ENCODE results near the gene EPS8.
"Not testable (repeated sequence)": the region's sequence is repeated elsewhere in the genome, so short reads cannot be mapped to it uniquely, and the experiment has no call there.

The EPS8 gene

DNA sequence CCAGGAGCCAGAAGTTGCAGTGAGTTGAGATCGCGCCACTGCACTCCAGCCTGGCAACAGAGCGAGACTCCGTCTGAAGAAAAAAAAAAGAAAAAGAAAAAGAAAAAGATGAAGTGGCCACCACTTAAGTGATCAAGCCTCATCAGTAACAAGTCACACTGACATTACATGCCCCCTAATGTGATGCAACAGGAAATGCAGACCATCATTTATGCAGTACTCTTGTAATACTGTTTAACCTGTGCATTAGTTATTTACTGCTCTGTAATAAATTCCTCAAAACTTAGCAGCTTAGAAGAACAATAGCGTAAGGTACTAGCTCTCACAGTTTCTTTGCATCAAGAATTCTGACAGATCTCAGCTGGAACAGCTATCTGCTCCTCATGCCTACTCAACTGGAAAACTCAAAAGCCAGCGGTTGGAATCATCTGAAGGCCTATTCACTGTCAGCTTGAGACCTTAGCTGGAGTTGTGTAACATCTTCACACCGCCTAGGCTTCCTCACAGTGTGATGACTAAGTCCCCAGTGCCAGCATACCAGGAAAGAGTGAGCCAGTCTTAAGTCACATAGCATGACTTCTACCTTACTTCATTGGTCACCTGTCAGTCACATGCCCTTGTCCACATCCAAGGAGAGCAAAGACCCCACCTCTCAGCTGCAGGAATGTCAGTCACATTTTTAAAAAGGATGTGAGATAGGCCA lies 31.5 kb downstream of the EPS8 start:
- DNase-seq (ENCODE audit: low read depth in 2 of 3, low spot score in 1 of 3), result no peak

DNA sequence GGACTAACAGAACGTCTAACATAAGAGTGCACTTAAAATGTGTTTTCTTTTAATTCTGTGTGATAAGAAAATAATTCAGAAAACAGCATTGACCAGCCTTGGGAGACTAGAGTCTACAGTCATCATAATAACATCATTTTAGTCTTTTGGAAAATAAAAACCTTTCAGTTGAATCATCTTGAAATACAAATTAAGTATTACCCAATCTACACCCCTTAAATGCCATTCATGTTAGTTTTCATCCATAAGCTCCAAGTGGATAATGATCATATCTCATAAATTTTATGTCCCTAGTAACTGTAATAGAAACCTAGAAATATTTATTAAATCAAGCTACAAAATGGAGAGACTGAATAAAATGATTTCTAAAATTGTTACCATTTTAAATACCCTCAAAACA lies 32.4 kb downstream of the EPS8 start:
- no peak for DNase-seq (ENCODE audit: low read depth in 2 of 3, low spot score in 1 of 3)

DNA sequence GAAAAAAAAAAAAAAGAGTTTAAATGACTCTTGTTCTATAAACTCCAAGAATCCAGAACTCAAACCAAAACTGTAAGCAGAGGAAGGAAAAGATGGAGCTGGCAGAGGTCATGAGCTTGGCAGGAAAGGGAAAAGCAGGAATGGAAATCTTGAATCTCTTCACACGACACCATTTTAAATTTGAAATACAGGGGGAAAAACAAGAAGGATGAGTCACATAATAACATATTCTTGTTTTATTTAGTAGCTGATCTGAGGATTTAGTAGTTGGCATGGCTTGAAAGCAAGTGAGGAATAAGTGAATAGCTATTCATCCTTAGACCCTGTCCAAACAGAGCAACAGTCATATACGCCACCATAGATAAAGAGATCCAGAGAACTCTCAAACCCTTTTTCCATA lies 35.0 kb downstream of the EPS8 start:
- no peak for DNase-seq (ENCODE audit: low read depth in 2 of 3, low spot score in 1 of 3)

DNA sequence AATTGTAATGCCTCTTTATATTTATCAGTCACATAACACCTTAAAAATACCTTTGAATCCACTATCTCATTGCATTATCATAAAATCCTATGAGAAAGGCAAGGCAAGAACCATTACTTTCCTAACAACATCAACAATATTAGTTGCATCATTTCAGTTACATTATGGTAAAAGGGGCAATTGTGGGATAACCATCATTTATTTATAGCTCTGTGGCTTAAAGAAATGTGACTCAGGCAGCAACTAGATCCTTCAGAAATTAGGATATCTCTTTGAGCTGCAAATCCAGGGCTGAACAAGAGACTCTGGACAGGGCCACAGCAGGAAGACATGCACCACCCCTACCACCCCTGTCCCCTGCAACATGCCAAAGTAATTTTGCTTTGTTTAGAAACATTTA lies 36.4 kb downstream of the EPS8 start:
- DNase-seq (ENCODE audit: low read depth in 2 of 3, low spot score in 1 of 3), result no peak

DNA sequence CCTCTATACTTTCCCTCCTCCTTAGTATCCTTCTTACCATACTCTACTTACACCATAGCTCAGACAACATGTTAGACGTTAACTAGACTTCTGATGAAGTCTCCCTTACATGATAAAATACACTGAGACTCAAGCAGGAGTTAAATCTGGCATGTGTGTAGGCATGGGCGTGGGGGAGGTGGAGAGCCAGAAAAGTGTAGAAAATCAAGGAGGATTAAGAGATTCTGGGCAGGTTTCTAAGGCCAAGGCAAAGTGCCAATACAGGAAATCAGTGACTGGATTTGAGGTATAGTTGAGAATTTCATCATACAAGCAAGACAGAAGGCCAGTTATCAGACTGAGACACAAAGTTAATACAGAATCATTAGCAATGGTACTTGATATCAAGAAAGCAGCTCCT lies 37.4 kb downstream of the EPS8 start:
- DNase-seq (ENCODE audit: low read depth in 2 of 3, low spot score in 1 of 3), result no peak

DNA sequence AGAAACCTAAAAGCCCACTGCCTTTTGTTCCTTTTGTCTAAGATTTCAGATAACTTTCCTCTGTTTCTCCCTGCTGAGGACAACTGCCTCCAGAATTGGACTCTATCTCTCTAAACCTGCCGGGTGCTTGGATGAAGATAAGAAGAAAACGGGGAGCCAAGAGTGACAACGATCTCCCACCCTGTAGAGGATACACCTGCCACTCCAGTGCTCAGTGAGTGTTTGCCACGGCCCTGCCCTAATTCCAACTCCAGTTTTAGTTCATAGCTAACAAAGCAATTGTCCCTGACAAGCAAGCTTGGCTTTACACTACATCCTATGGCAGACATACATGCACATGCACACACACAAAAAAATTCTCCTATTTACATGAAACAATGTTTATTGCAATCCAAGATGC lies 39.3 kb downstream of the EPS8 start:
- no peak for DNase-seq (ENCODE audit: low read depth in 2 of 3, low spot score in 1 of 3)

DNA sequence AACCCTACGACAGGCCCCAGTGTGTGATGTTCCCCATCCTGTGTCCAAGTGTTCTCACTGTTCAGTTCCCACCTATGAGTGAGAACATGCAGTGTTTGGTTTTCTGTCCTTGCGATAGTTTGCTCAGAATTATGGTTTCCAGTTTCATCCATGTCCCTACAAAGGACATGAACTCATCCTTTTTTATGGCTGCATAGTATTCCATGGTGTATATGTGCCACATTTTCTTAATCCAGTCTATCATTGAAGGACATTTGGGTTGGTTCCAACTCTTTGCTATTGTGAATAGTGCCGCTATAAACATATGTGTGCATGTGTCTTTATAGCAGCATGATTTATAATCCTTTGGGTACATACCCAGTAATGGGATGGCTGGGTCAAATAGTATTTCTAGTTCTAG lies 47.3 kb downstream of the EPS8 start:
- not testable (repeated sequence) for DNase-seq (ENCODE audit: low read depth in 2 of 3, low spot score in 1 of 3)

DNA sequence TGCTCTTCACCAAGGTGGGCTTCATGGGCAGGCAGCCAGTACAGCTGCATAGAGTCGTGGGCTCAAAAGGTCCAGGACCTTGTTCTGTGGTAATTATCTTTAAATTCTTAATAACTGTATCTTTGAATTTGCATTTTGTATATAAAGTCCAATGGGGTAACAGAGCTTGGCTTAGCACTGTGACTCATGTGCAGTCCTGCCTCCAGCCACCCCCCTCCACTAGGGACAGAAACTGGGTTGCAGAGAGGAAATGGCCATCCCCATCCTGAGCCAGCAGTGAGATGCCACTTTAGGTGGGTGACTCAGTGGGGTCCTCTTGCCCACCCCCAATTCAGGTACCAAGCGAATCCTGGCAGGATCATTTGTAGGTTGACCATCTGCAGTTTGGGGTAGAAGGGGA lies 48.1 kb downstream of the EPS8 start:
- no peak for DNase-seq (ENCODE audit: low read depth in 2 of 3, low spot score in 1 of 3)

DNA sequence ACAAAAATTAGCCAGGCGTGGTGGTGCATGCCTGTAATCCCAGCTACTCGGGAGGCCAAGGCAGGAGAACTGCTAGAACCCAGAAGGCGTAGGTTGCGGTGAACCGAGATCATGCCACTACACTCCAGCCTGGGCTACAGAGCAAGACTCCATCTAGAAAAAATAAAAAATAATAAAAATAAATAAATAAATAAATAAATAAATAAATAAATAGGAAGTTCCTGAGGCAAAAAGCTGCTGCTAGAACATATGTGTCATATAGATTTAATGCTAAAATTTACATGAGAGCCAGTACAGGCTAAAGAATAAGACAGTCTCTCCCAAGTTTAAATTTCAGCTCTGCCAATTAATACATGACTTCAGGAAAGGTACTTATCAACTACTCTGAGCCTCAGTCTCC lies 48.8 kb downstream of the EPS8 start:
- not testable (repeated sequence) for DNase-seq (ENCODE audit: low read depth in 2 of 3, low spot score in 1 of 3)

DNA sequence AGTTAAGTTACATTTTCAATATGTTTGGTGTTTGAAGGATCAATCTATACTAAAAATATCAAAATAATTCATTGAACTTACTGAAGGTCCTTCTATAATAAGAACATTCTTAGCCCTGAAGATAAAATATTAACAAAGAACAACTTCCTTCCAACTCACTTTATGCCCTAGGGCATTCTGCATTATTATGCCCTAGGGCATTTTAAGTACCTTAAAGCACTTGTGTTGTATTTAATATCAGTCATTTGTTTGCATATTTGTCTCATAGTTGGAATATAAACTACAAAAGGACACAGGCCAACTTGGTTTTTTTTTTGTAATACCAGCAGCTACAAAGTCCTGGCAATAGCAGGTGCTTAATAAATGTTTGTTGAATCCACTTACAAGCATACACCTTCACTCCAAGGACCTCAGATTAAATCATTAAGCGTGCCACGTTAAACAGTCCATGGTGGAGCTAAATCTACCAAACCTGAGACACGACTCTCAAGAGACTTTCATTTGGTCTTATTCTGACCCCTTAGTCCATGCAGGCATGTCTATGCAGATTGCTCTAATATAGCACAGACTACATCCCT lies 50.7 kb downstream of the EPS8 start:
- no peak for DNase-seq (ENCODE audit: low read depth in 2 of 3, low spot score in 1 of 3)

DNA sequence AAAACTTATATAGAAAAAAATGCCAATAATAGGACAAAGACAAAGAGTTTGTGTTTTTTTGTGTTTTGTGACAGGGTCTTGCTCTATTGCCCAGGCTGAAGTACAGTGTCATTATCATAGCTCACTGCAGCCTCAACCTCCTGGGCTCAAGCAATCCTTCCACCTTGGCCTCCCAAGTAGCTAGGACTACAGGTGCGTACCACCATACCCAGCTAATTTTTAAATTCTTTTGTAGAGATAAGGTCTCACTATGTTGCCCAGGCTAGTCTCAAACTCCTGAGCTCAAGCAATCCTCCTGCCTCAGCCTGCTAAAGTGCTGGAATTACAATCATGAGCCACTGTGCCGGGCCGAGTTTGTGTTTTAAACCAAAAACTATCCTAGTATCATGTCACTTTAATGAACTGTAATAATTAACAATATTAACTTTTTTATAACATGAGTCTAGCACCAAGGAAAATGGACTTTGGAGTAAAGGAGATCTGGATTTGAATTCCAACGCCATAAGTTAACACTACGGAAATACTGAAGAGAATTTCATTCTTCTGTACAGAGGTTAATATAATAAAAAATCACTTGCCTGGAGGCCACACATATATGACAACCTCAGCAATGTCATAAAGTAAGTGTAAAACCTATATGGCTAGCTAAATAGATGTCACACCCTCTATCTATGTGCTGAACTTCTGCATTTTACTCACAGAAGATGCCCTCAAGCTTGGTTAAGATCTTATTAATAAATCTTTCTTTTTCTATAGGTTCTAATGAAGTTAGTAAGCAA lies 53.2 kb downstream of the EPS8 start:
- no peak for DNase-seq (ENCODE audit: low read depth in 2 of 3, low spot score in 1 of 3)

DNA sequence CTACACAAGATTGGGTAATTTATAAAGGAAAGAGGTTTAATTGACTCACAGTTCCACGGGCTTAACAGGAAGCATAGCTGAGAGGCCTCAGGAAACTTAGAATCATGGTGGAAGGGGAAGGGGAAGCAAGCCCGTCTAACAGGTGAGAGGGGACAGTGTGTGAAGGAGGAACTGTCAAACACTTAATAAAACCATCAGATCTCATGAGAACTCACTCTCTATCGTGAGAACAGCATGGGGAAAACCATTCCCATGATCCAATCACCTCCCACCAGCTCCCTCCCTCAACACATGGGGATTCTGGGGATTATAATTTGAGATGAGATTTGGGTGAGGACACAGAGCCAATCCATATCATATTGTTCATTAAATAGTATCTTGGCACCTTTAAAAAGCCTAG lies 56.1 kb downstream of the EPS8 start:
- DNase-seq (ENCODE audit: low read depth in 2 of 3, low spot score in 1 of 3), result no peak

DNA sequence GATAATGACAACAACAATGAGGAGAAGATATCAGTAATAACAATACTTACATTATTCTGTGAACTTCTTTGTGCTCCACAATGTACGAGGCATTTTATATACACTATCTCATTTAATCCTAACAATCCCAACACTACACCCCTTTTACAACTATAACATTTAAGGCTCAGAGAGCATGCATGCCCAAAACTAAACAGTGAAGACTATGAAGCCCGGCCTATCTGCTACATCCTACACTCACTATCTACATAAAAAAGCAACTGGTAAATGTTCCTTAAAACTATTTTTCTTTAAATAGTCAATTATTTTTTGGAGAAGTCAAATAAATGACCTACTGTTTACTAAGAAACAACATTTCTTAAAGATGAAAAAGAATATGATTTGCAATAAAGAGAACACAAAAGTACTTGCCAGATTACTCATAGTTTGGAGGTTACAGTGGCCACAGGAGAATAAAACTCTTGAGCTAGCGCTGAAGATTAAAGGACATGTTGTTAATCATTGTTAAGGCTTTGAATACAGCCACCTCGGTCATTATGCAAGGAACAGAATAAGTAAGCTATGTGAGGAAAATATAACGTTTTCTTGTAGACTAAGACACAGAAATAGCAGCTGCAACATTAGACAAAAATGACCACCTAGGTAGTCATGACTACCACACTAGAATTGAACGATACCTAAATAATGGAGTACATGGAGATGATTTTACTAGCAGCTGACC lies 56.7 kb downstream of the EPS8 start:
- no peak for DNase-seq (ENCODE audit: low read depth in 2 of 3, low spot score in 1 of 3)

DNA sequence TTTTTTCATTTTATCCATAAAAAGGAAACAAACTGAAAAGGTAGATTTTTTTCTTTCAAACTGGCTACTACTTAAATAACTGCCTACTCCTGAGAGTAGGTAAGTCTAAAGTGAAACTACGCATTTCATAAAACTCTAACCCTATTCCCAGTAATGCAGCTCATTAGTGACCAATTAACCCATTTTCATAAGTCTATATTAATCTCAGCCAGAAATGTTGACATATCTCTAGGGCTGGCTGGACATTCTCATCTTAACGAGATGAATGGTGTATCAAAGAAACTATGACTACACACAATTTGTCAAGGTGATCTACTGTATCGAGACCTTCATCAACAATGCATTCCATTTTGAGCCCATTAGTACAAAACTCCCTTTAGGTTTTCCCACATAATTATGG lies 57.2 kb downstream of the EPS8 start:
- no peak for DNase-seq (ENCODE audit: low read depth in 2 of 3, low spot score in 1 of 3)

DNA sequence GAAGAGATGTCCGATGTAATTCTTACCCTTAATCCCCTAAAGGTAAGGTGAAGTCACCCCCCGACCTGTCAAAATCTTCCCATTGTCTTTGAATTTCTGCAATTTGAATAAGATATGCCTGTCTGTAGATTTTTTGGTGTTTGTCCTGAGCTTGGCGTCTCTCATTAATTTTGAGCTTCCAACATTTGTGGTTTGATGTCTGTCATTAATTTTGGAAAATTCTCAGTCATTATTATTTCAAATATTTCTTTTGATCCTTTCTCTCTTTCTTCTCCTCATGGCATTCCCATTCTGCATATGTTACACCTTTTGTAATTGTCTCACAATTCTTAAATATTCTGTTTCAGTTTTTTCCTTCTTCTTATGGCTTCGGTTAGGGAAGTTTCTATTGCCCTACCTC lies 60.1 kb downstream of the EPS8 start:
- DNase-seq (ENCODE audit: low read depth in 2 of 3, low spot score in 1 of 3), result no peak

DNA sequence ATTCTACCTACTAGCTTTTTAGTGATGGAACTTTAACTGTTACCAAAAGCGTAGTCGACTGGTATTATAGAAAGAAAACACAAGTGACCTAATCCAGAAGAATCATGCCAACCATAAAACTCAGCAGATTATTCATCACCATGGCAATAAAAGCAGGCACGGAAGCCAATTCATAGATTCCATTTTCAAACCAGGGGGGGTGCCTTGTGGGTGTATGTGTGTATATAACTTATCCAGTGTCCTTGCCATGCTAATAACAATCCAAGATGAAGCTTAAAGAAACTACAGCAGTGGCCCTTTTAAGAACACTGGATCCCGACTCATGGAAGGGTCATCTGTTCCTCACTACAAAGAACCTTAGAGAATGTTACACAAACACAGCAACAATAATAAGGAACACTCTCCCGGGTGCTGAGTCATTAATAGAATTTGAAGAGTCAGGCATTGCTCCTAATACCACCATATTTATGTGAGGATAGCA lies 61.0 kb downstream of the EPS8 start:
- no peak for DNase-seq (ENCODE audit: low read depth in 2 of 3, low spot score in 1 of 3)

DNA sequence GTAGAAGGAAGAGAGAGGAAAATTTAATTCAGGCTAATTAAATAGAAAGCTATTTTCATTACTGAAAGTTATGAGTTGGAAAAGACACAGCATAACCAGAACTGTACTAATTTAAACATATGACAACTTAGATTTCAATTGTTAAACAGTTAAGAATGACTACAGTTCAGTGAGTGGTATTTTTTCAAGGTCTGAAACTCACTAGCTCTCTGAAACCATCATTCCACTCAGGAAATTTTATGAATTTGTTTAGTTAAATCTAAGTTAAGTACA lies 62.4 kb downstream of the EPS8 start:
- DNase-seq (ENCODE audit: low read depth in 2 of 3, low spot score in 1 of 3), result no peak

DNA sequence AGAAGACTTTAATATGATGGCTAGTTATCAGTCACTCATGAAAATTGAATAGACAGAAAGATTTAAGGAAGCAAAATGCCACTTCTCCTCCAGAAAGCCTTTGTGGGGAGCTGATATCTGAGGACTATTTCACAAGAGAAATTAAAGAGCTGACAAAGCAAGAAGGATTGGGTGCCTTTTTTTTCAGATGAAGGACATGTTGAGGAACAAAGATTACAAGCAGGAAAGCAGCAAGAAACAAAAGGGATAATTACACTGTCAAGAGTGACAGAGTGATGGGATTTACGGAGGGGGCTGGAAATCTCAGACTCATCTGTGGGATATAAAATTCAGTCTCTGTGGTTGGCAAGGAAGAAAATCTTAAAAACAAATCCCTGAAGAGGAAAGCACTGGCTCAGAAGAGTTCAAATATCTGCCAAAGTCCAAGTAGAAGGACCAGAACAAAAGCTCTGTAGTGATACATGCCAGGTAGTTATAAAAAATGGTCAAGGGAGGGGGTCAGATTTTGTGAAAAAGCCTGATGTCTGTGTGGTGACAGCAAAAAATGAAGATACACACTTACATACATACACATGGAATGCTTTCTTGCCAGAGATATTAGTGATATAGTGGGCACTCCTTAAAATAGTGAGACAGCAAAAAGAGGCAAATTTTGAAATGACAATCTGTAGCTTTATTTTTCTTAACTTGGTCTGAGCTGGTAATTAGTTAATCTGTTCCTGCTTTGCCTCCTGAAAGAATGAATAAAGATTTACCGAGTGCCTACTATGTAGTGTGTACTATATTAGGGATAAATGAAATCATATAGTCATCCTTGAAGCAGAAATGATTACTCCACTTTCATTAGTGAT lies 62.9 kb downstream of the EPS8 start:
- DNase-seq (ENCODE audit: low read depth in 2 of 3, low spot score in 1 of 3), result no peak

DNA sequence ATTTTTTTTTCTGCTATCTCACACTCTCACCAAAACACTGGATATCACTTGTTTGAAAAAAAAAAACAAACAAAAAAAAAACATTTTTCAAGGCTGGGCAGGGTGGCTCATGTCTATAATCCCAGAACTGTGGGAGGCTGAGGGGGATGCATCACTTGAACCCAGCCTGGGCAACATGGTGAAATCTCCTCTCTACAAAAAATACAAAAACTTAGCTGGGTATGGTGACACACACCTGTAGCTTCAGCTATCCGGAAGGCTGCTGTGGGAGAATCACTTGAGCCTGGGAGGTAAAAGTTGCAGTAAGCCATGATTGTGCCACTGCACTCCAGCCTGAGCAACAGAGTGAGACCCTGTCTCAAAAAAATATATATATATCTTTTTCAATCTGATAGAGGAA lies 66.2 kb downstream of the EPS8 start:
- no peak for DNase-seq (ENCODE audit: low read depth in 2 of 3, low spot score in 1 of 3)

DNA sequence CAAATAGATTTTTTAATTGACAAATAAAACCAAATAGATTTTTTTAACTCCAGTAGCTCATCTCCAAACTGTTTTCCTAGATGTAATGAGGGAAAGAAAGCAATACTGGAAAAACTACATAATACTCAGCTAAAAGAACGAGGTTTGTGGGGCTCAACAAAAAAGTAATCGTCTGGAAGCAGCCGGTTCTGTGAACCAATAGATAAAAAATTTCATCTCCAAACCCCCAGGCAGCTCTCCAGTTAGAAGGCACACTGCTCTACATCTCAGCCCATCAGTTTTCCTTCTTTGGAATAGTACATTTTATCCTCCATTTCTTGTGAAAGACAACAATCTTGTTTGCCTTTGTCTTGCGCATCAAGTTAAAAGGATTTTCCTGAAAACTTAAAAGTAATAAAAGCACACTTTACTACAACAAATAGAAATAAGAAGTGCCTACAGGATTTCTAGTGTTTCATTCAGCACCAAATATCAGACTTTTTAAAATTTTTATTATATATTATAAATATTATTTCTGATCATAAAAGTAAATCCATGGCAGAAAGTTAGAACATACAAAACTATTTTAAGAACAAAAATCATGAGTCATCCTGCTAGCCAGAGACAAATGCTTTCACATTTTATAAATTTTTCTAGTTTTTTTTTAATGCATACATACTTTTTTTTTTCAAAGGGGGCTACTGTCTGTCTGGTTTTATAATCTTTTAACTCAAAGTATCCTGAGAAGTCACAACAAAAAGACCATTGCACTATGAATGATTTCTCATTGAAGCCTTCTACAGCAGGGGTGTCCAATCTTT lies 67.7 kb downstream of the EPS8 start:
- no peak for DNase-seq (ENCODE audit: low read depth in 2 of 3, low spot score in 1 of 3)
